OCI-LY3 (cell line): ENCODE measurements around the gene PKNOX1.
"Not testable (repeated sequence)": the region's sequence is repeated elsewhere in the genome, so short reads cannot be mapped to it uniquely, and the experiment has no call there.

Experiments used
- CTCF ChIP-seq: fragments of 200-600, 300-600 bp; sonication (generic); IDR thresholded peaks from 2 replicates; pipeline ENCODE4 v1.5.1; 2014; ENCODE audit warnings: antibody characterized with exemption, low read length, low read depth
- EZH2phosphoT487 ChIP-seq: fragments of 200-600 bp; shearing (Covaris generic); IDR thresholded peaks from 2 replicates; pipeline ENCODE4 v1.6.1; 2018; ENCODE audit warnings: antibody characterized with exemption, mixed run types, low read depth

GRCh38 chr21:43044547-43044946, 70.2 kb downstream of the PKNOX1 start:
- not testable (repeated sequence) for TF ChIP-seq CTCF, EZH2phosphoT487
